ENCODE data around the gene AFF1.

DNA sequence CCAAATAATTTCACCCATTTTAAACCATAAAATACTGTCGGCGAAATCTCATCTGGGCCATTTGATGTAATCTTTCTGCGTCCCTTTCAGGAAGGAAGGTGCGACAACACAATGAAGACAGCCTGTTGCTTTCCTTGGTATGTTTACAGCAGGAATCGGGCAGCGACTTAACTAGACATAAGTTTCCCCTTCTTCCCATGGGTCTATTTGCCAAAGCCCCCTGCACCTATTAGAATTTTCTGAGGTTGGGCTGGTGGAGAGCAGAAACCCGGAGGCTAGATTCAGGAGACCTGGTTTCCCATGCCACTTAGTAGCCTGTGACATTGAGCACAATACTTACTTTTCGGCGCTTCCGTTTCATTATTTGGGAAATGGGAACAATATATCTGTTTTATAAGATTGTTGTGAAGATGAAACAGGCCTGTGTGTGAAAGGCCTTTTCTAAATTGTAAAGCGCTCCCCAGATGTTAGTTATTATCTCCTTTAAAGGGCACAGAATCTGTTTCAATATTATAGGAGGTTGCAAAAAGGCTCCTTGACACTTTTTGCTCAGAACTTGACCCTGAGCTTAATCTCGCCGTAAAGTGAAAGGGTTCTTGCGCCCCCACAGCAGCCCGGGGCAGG lies 552 bp upstream of the AFF1 start:
- TF ChIP-seq, protein P1, sequence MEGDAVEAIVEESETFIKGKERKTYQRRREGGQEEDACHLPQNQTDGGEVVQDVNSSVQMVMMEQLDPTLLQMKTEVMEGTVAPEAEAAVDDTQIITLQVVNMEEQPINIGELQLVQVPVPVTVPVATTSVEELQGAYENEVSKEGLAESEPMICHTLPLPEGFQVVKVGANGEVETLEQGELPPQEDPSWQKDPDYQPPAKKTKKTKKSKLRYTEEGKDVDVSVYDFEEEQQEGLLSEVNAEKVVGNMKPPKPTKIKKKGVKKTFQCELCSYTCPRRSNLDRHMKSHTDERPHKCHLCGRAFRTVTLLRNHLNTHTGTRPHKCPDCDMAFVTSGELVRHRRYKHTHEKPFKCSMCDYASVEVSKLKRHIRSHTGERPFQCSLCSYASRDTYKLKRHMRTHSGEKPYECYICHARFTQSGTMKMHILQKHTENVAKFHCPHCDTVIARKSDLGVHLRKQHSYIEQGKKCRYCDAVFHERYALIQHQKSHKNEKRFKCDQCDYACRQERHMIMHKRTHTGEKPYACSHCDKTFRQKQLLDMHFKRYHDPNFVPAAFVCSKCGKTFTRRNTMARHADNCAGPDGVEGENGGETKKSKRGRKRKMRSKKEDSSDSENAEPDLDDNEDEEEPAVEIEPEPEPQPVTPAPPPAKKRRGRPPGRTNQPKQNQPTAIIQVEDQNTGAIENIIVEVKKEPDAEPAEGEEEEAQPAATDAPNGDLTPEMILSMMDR (IDR thresholded peaks at IDR 0.05): no peak
- TF ChIP-seq POLR2AphosphoS5 (IDR thresholded peaks at IDR 0.05; ENCODE audit: low read depth, low read length): no peak
- no peak for TF ChIP-seq REST (IDR thresholded peaks at IDR 0.05; ENCODE audit: insufficient read depth in 1 of 2, low read depth in 2 of 2, low read length in 1 of 2)

Data from Panc1 (cell line).